GM20431 (cell line): ENCODE results near the gene OXGR1.

Experiments used
- in situ Hi-C: fragments of 300-500 bp; cut with MseI, MboI; formaldehyde crosslinking; loops from one replicate; pipeline ENCODE4 v1.15.0; 2020; ENCODE audit warnings: low sequenced_read_pairs; ENCODE audit not compliant: unreplicated experiment

OXGR1 gene

DNA sequence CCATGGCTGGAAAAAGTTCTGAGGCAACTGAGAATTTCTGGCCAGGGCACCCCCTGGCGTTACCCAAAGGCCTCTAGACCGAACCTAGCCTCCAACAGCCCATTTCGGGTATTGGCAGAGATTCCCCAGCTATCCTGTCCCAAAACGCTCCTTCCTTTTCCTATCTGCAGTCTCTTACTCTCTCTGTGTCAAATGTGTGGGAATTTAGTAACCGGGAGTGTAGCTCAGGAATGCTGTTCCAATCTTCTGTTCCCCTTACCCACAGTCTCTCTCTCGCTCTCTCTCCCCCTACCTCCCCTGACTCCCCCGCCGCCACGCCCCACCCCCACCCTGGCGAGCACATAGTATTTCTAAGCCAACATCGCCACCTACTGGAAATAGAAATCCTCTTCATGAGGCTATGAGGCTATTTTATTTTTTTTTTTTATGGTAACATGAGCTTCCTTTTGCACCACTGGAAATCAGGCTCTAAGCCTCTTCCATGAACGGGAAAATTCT is 27.0 kb downstream of the OXGR1 start:
- in situ Hi-C loops: no loop called here

DNA sequence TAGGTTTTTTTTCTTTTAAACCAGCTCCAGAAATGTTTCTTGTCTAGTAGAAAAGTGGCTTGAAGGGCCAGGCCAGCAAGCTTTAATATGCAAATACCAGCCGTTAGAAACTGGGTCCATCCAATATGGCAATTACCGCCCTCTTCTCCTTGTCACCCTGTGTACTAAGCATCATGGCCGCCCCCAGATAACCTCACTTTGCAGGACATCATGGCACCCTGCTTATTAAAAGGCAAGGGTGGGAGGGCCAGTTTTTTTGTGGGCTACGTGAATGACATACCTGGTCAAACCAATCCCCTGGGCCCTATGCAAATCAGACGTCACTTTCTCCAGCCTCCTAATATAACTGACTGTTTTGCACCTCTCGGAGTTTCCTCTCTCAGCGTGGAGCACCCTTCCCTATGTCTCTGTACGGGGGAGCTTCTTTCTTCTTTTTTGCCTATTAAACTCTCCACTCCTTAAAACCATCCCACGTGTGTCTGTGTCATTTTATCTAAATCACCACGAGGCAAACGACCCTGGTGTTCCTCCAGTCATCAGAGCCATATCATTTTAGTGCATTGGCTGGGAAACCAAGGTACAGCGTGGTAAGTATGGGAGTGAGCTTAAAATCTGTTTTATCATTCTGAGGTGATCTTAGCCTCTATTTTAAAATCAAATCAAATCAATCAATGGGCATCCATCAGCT is 27.7 kb downstream of the OXGR1 start:
- in situ Hi-C loops: no loop called here

DNA sequence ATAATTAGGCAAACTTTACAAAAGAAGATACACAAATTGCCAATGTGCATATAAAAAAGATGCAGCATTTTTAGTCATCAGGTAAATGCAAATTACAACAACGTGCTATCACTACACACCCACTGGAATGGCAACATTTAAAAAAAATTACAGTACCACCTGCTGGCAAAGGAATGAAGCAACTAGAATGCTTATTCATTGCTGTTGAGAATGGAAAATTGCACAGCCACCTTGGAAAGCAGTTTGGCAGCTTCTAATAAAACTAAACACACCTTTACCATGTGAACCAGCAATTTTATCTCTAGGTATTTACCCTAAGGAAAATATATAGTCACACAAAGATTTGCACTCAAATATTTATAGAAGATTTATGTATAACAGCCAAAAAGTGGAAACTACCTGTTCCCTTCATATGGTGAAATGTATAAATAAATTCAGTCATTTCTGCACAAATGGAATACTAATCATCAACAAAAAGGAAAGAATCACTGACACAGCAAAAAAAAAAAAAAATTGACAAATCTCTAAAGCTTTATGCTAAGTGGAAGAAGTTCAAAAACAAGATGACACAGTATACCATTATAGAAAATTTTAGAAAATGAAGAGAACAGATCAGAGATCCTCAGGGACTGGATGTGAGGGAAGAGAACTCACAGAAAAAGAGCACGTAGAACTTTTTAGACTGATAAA is 30.3 kb downstream of the OXGR1 start:
- in situ Hi-C loops: no loop called here

DNA sequence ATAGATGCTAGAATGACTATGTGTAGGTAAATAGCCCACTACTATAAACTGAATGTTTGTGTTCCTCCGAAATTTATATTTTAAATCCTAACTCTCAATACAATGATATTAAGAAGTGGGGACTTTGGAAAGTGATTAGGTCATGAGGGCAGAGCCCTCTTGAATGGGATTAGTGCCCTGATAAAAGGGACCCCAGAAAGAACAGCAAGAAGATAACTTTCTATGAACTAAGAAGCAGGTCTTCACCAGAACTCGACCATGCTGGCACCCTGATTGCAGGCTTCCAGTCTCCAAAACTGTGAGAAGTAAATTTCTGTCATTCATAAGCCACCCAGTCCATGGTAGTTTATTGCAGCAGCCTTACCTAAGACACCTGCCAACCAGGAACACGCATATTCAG is 33.9 kb downstream of the OXGR1 start:
- in situ Hi-C loops: no loop called here

DNA sequence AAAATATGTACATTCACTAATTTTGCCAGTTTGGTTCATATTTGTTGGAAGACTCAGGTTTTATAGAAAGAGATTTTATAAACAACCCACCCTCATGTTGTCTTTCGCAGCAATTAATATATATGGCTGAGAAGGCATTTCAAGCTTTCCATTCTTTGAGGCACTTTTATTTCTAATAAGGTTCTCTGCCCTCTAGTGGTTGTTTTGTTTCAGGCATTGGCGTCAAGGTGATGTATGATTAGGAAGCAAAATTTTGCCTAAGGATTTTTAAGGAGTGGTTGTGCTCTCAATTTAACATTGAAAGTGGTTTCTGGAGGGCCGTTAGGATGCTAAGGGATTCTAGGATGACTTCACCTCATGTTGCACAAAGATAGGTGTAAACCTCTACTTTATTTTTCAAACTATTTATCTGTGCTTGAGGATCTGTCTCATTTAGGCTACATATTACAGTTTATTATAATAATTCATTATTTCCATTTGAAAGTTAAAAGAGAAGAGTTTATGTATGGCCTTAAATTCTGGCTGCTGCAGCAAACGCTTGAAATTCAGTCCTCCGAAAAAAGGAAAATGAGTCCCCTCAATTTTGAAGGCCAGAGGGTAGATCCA is 35.9 kb downstream of the OXGR1 start:
- in situ Hi-C loops: no loop called here

DNA sequence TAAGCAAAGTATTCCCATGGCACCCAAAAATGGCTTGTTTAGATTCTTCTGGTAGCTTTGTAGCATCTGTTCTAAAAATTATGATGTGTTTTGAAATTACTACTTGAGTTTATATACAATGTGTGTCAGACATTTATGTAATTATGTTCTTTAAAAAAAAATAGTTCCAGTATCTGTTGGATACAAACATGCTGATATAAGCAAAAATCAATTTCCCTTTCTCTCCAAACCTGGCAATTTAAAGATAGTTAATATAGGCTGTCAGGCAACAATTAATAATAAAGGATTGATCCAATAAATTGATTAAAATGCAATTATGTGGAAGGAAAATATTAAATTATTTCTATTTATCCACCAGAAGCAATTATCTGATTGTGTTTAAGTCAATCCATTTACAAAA is 41.7 kb downstream of the OXGR1 start:
- in situ Hi-C loops: no loop called here

DNA sequence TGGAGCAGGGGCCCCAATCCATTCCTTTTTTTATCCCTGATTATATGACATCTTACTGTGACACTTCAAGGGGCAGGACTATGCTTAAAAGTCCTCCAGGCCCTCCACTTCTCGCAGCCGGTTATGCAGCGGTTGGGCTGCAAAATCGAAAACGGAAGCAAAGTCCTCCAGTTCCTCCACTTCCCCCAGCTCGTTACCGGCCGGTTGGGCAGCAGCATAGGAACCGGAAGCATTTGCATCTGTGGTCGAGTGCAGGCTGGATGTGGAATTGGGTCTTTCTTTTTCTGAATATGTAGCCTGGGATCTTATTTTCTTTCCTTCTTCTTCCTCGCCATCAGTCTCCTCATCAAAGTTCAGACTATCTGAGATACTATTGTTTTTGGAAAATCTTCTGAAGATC is 46.1 kb downstream of the OXGR1 start:
- in situ Hi-C loops: no loop called here

DNA sequence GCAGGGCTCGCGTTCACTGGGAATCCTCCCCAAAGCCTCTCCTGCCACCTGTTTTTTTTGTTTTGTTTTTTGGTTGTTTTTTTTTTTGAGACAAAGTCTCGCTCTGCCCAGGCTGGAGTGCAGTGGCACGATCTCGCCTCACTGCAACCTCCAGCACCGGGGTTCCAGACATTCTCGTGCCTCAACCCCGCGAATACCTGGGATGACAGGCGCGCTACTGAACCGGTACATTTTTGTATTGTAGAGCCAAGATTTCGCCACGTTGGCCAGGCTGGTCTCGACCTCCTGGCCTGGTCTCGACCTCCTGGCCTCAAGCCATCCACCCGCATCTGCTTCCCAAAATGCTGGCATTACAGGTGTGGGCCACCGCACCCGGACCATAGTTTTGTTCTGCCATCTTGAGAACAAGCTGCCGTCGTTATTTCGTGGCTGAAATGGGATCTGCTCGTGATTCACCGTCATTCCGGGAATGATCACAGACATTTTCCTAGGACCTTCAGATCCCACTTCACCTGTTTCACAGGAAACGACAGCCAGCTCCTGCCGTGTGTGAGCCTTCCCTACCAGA is 46.8 kb downstream of the OXGR1 start:
- in situ Hi-C loops: no loop called here

DNA sequence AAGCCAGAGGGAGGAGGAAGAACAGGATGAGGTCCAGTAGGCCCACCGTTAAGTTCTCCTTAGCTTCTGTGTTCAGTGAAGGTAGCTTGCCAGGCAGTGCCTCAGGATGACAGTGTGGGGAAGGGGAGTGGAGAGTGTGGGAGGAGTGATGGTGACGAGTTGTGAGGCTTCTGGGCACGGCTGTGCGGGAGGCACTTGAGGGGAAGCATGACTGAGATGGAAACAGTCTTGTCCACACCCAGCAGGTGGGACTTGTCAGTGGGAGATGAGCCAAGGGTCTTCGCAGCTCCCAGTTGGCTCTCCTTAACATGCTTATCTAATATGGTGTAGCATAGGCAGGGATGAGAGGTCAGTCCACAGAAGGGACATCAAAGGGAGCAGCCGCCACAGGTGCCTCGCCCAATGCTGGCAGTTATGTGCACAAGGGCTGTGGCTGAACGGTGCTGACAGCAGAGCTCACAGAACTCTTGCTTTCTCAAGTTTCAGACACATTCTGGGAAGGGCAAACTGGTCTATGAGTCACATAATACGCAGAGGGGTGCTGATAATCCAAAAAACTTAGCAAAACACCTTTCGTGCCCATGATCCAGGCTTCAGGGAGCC is 47.5 kb downstream of the OXGR1 start:
- in situ Hi-C loops: no loop called here

DNA sequence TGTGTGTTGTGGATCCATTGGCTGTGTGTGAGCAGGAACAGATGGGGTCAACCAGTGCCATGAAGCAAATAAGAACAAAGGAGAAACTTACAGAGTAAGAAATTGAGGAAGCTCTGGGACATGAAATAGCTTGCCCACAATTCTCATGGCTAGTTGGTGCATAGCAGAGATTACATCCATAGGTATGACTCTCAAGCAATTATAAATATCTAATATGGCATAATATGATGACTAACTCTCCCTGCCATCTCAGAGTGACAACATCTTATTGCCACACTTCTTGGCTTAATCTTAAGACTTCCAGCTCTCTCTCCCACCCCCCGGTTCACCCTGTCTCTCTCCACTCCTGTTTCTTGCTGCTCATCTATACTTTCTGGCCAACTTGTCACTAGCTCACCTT is 53.3 kb downstream of the OXGR1 start:
- in situ Hi-C loops: no loop called here

DNA sequence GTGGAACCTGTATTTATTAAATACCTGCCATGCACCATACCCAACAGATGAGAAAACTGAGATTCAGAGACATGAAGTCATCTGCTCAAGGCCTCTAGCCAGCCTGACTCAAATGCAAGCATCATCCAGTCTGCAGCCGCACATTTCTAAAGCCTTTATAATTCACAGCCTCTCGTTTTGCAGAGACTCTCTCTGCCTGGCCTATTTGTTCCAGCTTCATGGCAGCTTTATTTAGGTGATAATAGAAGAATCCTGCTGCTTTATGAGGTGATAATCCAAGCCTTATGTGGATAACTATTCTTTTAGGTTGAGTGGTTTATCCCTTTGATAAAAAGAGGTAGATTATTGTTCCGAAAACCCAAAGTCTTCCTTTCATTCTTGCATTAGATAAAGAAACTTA is 58.4 kb downstream of the OXGR1 start:
- in situ Hi-C loops: no loop called here
